ENCODE measurements around the gene ZNF274. TPM values are rescaled to one million over a fixed set of nuclear protein-coding genes. Genes with fewer than 3 reads are reported as not detected.
A peak's percentile ranks its signal among the peaks of the same experiment; 100 is the strongest.

The ZNF274 gene
- total and polyA plus RNA-seq, 10 of the 15 experiments (the other 5 are each of a cell fraction or from before 2014, with no cell fraction given): 2.7 to 17.6 (median 14.3) TPM

DNA sequence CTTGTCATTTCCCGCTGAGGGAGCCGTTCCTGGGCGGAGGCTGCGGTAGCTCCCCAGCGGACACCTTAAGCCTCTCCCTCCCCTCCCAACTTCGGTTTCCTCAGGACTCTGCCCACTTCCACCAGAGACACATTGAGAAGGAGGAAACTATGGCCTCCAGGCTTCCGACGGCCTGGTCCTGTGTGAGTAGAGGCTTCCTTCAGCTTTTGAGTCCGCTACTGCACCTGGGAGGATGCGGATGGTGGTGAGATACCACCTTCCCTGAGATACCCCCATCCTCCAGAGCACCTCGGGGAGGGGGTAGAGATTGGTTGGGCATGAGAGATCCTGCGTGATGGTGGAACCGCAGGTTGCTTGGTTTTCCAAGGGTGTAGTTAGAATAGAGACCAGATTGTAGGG, 955 bp downstream of the ZNF274 start:
- H3K9me3 ChIP-seq (replicated peaks; ENCODE audit: control insufficient read depth, insufficient read depth, low read length): peaks cover 45% of the 10 kb centered on the region
- ChIA-PET CTCF (interaction anchor here (0.9 to 1.4 kb wide), 2 partner anchors 13 to 179 kb away, joined by 3 to 4 read pairs; partner anchors contain the start of gene ZNF497), RAD21 (ENCODE audit: unreplicated experiment) (interaction anchor here (1.0 kb wide), 1 partner anchor 336 kb away, joined by 3 read pairs; the partner anchor contains the start of gene ZBTB45), SMC1A (ENCODE audit: uncharacterized antibody, unreplicated experiment) (no interaction called here), POLR2A (interaction anchor here (0.6 to 1.2 kb wide), 3 partner anchors 9 to 182 kb away, joined by 3 to 4 read pairs (median 3); no protein-coding TSS in a partner anchor)
- peak overlapping the region; percentile 91 for H3K4me2 ChIP-seq (ENCODE audit: control insufficient read depth, insufficient read depth)
- peaks cover 8% of the 10 kb centered on the region for H3K79me2 ChIP-seq (ENCODE audit: control insufficient read depth, insufficient read depth, low read length)
- intact Hi-C loops (cut with micrococcal nuclease; ENCODE audit: unreplicated experiment): no loop called here
- in situ Hi-C loops (cut with MboI): no loop called here
- no peak for FAIRE-seq
- H3K27me3 ChIP-seq (replicated peaks in 1 of 2; ENCODE audit: control insufficient read depth in 2 of 2, insufficient read depth in 2 of 2, low read length in 1 of 2): no peaks in the 10 kb centered on the region
- peak overlapping the region; percentile 91 for H3K9ac ChIP-seq (ENCODE audit: control insufficient read depth, insufficient read depth, low read length)
- peaks cover 0 to 11% of the 10 kb centered on the region in 2 experiments; a peak in 1 of 4 replicates for H3K36me3 ChIP-seq (ENCODE audit: control insufficient read depth in 2 of 2, insufficient read depth in 2 of 2, low read length in 1 of 2)
- peak overlapping the region; percentile 98 for H3K27ac ChIP-seq (ENCODE audit: control insufficient read depth, insufficient read depth)
- ATAC-seq: no peak; the same call in 2 of the 3 replicates
- peak overlapping the region; percentile 67 for H3K4me3 ChIP-seq
- TF ChIP-seq, protein P1, sequence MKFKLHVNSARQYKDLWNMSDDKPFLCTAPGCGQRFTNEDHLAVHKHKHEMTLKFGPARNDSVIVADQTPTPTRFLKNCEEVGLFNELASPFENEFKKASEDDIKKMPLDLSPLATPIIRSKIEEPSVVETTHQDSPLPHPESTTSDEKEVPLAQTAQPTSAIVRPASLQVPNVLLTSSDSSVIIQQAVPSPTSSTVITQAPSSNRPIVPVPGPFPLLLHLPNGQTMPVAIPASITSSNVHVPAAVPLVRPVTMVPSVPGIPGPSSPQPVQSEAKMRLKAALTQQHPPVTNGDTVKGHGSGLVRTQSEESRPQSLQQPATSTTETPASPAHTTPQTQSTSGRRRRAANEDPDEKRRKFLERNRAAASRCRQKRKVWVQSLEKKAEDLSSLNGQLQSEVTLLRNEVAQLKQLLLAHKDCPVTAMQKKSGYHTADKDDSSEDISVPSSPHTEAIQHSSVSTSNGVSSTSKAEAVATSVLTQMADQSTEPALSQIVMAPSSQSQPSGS (IDR thresholded peaks at IDR 0.05; ENCODE audit: low read length): no peak
- TF ChIP-seq, protein P2, sequence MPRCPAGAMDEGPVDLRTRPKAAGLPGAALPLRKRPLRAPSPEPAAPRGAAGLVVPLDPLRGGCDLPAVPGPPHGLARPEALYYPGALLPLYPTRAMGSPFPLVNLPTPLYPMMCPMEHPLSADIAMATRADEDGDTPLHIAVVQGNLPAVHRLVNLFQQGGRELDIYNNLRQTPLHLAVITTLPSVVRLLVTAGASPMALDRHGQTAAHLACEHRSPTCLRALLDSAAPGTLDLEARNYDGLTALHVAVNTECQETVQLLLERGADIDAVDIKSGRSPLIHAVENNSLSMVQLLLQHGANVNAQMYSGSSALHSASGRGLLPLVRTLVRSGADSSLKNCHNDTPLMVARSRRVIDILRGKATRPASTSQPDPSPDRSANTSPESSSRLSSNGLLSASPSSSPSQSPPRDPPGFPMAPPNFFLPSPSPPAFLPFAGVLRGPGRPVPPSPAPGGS (IDR thresholded peaks at IDR 0.05; ENCODE audit: borderline replicate concordance, insufficient read depth, low read depth, low read length, poor library complexity, severe bottlenecking): no peak
- TF ChIP-seq ZBTB40 (IDR thresholded peaks at IDR 0.05; ENCODE audit: borderline replicate concordance): peak; percentile 41; the same call in 1 of the 2 replicates
- TF ChIP-seq RELA (IDR thresholded peaks at IDR 0.05; ENCODE audit: borderline replicate concordance, partially characterized antibody): no peak
- no peak for TF ChIP-seq STAT3 (IDR thresholded peaks at IDR 0.05; ENCODE audit: low read depth, low read length)
- TF ChIP-seq MLLT1 (IDR thresholded peaks at IDR 0.05): peak; percentile 85; the same call in 1 of the 2 replicates
- no peak for TF ChIP-seq SUPT20H (IDR thresholded peaks at IDR 0.05; ENCODE audit: borderline replicate concordance, control insufficient read depth, low read depth, low read length)
- TSS peak; percentile 82 for BruUV-seq (replicated peaks)
- H2AFZ ChIP-seq (ENCODE audit: control insufficient read depth, low read depth, low read length): peak overlapping the region; percentile 91
- H4K20me1 ChIP-seq (ENCODE audit: control insufficient read depth, insufficient read depth): no peaks in the 10 kb centered on the region
- no peak for DNase-seq (ENCODE audit: low read depth, low spot score)
- WGBS (ENCODE audit: insufficient coverage, insufficient replicate concordance, low lambda C conversion rate, missing lambda C conversion rate): 70% methylated on average over 13 of the region's 13 CpGs
- H3K4me1 ChIP-seq (ENCODE audit: control insufficient read depth, insufficient read depth, low read length): peaks cover 10% of the 10 kb centered on the region
